Esophagus muscularis mucosa (tissue), 4 donors: ENCODE data around the gene CD101. TPM values are rescaled to one million over a fixed set of nuclear protein-coding genes. Genes with fewer than 3 reads are reported as not detected.
A peak's percentile ranks its signal among the peaks of the same experiment; 100 is the strongest.

Experiments used
- DNase-seq: peaks from one replicate; pipeline ENCODE4 v3.0.0-alpha.2; 2017; ENCODE audit errors: extremely low spot score
- H3K27ac ChIP-seq, 4 donors: fragments of 200-600 bp; sonication (generic); replicated peaks in 1 of 4; 1 replicate in 3 of 4; 2 replicates in 1 of 4; pipeline ENCODE4 v1.5.1; 2016 to 2019; ENCODE audit warnings: mild to moderate bottlenecking in 1 of 4
- H3K27me3 ChIP-seq, 4 donors: fragments of 200-600 bp; sonication (generic); one replicate each; pipeline versions ENCODE4 v1.5.1 to v1.6.0; 2016 to 2019
- H3K36me3 ChIP-seq, 4 donors: fragments of 200-600 bp; sonication (generic); one replicate each; pipeline ENCODE4 v1.5.1; 2016 to 2019
- H3K4me1 ChIP-seq, 4 donors: fragments of 200-600 bp; sonication (generic); one replicate each; pipeline ENCODE4 v1.5.1; 2016 to 2019
- H3K4me3 ChIP-seq, 4 donors: fragments of 200-600 bp; sonication (generic); 1 replicate in 2 of 4; 2 replicates in 2 of 4; pipeline ENCODE4 v1.5.1; 2016 to 2019; ENCODE audit warnings: mild to moderate bottlenecking in 4 of 4, moderate library complexity in 1 of 4
- H3K9me3 ChIP-seq, 4 donors: fragments of 200-600 bp; sonication (generic); 1 replicate in 3 of 4; 2 replicates in 1 of 4; pipeline ENCODE4 v1.5.1; 2016 to 2019
- EP300 ChIP-seq: sonication (generic); formaldehyde crosslinking; IDR thresholded peaks from one replicate; pipeline ENCODE4 v1.6.1; 2017; ENCODE audit warnings: antibody characterized with exemption
- POLR2A ChIP-seq: fragments of 450-650 bp; IDR thresholded peaks from one replicate; pipeline ENCODE4 v1.6.1; 2017; ENCODE audit warnings: antibody characterized with exemption, moderate library complexity, mild to moderate bottlenecking, low read depth
- POLR2AphosphoS5 ChIP-seq, 2 donors: sonication (generic); formaldehyde crosslinking; IDR thresholded peaks; one replicate each; pipeline ENCODE4 v1.6.1; 2017; ENCODE audit warnings: antibody characterized with exemption in 2 of 2
- WGBS: methylation state at CpG from one replicate; pipeline ENCODE4 v1.1.5; 2018; 5-methylcytosine and 5-hydroxymethylcytosine counted together
- intact Hi-C: fragments of 100-400 bp; cut with DNase I; formaldehyde crosslinking; loops from one replicate; pipeline ENCODE4 v1.15.1; 2023
- total RNA-seq, 4 donors: library from RNA; depleted of rRNA; stranded (reverse); fragments of >200 nt; gene quantifications; one replicate each; pipeline versions ENCODE4 v1.1.0 to v1.2.1, GENCODE V29; 2016
- TF ChIP-seq, protein P1 (sequence below), 3 experiments: fragments of 200-600 bp in 2 of 3; fragments of 450-650 bp in 1 of 3; sonication (generic) in 2 of 3; IDR thresholded peaks; one replicate each; pipeline ENCODE4 v1.5.1; 2017 to 2019; ENCODE audit warnings: antibody characterized with exemption in 3 of 3, mild to moderate bottlenecking in 2 of 3, moderate library complexity in 1 of 3

The CD101 gene
- total RNA-seq, 4 donors from 2014 or later, result 0.26 to 1.5 (median 0.87) TPM

DNA sequence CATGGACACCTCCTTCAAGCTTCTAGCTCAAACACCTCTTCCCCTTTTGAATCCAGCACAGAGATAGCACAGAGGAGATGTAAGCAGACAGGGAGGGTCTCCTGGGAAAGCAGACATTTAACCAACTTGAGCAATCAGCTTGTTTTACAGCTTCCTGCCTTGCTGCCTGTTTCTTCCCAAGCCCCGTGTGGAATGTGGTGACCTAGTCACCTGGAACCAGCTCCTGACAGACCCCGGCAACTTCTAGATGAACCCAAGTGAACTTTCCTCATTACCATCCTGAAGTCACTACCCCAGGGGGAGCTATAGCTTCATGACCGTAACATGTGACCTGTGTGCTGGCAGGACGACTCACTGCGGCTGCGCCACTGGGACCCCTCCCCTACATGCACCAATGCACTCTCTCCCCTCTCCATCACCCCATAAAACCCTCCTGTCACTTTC is 34.5 kb downstream of the CD101 start:
- no peak for TF ChIP-seq POLR2AphosphoS5 (IDR thresholded peaks at IDR 0.05)
- TF ChIP-seq POLR2A, result no peak
- TF ChIP-seq, protein P1, sequence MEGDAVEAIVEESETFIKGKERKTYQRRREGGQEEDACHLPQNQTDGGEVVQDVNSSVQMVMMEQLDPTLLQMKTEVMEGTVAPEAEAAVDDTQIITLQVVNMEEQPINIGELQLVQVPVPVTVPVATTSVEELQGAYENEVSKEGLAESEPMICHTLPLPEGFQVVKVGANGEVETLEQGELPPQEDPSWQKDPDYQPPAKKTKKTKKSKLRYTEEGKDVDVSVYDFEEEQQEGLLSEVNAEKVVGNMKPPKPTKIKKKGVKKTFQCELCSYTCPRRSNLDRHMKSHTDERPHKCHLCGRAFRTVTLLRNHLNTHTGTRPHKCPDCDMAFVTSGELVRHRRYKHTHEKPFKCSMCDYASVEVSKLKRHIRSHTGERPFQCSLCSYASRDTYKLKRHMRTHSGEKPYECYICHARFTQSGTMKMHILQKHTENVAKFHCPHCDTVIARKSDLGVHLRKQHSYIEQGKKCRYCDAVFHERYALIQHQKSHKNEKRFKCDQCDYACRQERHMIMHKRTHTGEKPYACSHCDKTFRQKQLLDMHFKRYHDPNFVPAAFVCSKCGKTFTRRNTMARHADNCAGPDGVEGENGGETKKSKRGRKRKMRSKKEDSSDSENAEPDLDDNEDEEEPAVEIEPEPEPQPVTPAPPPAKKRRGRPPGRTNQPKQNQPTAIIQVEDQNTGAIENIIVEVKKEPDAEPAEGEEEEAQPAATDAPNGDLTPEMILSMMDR (IDR thresholded peaks at IDR 0.05), result no peak
- no peak for TF ChIP-seq EP300
- no peaks in the 10 kb centered on the region for H3K4me1 ChIP-seq
- H3K9me3 ChIP-seq, result no peaks in the 10 kb centered on the region
- intact Hi-C loops, result no loop called here
- DNase-seq, result peak; percentile 80
- no peak overlapping the region for H3K4me3 ChIP-seq
- no peaks in the 10 kb centered on the region for H3K36me3 ChIP-seq
- WGBS, result 63% methylated on average over 5 of the region's 6 CpGs
- no peaks in the 10 kb centered on the region for H3K27me3 ChIP-seq
- H3K27ac ChIP-seq, result no peak overlapping the region

DNA sequence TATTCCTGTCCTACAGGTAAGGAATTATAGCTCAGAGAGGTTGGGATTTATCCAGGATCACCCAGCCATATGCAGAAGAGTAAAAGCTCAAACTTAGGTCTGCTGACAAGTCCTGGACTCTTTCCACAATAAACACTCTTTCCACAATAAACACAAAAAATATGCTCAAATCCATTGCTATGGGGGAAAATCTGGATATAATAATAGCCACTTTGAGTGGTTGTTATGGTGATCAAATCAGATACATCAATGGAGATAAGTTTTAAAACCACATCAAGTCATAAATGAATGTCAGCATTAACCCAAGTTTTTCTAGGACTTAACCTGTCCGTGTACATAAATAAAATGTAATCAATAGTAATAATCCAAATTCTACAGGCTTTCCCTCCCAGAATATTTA is 36.2 kb downstream of the CD101 start:
- H3K36me3 ChIP-seq, result no peaks in the 10 kb centered on the region
- H3K27ac ChIP-seq, result no peak overlapping the region
- H3K4me3 ChIP-seq, result no peak overlapping the region
- no peaks in the 10 kb centered on the region for H3K9me3 ChIP-seq
- 79% methylated on average over 1 of the region's 1 CpG for whole genome bisulfite sequencing
- intact Hi-C loops, result no loop called here
- TF ChIP-seq, protein P1 (IDR thresholded peaks at IDR 0.05), result no peak
- TF ChIP-seq POLR2A (no peak), EP300 (no peak), POLR2AphosphoS5 (IDR thresholded peaks at IDR 0.05) (no peak)
- no peaks in the 10 kb centered on the region for H3K4me1 ChIP-seq
- no peak for DNase-seq
- H3K27me3 ChIP-seq, result no peaks in the 10 kb centered on the region

DNA sequence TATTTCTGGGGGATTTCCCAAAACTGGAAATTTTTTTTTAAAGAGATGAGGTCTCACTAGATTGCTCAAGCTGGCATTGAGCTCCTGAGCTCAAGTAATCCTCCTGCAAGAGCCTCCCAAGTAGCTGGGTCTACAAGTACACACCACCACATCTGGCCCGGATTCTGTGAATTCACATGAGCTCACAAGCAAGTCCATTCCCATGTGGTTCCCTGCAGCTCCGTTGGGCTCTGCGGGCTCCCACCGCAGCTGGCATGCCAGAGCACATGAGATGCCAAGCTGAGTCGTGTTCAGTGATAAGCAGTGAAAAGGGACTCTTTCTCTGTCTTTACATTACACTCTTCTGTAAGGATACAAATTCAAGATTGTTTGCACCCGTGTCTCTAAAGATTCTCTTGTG is 36.7 kb downstream of the CD101 start:
- Histone ChIP-seq H3K4me1 (no peaks in the 10 kb centered on the region), H3K27ac (no peak overlapping the region), H3K27me3 (no peaks in the 10 kb centered on the region), H3K36me3 (no peaks in the 10 kb centered on the region), H3K4me3 (no peak overlapping the region), H3K9me3 (no peaks in the 10 kb centered on the region)
- DNase-seq, result peak; percentile 86
- WGBS, result 86% methylated on average over 6 of the region's 6 CpGs
- TF ChIP-seq POLR2A, result no peak
- intact Hi-C loops, result no loop called here

DNA sequence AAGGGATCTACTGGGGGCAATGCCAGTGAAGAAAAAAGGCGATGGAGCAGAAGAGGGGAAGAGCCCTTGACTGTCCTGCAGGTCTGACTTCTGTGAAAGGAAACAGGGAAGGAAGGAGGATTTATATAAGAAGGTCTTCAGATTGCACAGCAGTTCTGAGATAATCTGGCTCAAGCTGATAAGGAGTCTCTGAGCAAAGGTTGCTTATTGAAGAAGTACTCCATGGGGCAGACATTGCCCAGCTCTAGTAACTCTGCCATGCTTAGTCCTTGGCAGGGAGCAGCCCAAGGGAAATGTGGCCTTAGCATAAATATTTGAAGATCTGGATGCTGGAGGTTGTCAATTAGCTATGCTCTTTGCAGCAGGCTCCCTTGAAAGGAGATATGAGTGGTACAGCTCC is 42.7 kb downstream of the CD101 start:
- TF ChIP-seq EP300 (no peak), POLR2A (no peak), POLR2AphosphoS5 (IDR thresholded peaks at IDR 0.05) (no peak)
- TF ChIP-seq, protein P1 (IDR thresholded peaks at IDR 0.05), result no peak
- intact Hi-C loops, result no loop called here
- Histone ChIP-seq H3K36me3 (no peaks in the 10 kb centered on the region), H3K27me3 (no peaks in the 10 kb centered on the region), H3K9me3 (no peaks in the 10 kb centered on the region), H3K4me3 (no peak overlapping the region), H3K27ac (no peak overlapping the region), H3K4me1 (no peaks in the 10 kb centered on the region)
- peak; percentile 53 for DNase-seq
- WGBS, result 94% methylated on average over 1 of the region's 1 CpG

DNA sequence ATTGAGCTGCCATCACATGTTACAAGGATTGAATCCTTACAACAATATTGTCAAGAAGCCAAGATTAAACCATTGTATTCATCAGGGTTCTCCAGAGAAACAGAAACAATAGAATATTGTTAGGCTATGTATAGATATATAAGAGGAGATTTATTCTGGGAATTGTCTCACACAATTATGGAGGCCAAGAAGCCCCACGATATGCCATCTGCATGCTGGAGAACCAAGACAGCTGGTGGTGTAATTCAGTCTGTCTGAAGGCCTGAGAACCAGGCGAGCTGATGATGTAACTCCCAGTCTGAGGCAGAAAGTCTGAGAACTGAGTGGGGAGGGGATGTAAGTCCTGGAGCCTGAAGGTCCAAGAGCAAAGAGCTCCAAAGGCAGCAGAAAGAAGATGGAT is 44.1 kb downstream of the CD101 start:
- no peaks in the 10 kb centered on the region for H3K36me3 ChIP-seq
- no peak overlapping the region for H3K4me3 ChIP-seq
- H3K9me3 ChIP-seq, result no peaks in the 10 kb centered on the region
- intact Hi-C loops, result no loop called here
- peak; percentile 42 for DNase-seq
- no peaks in the 10 kb centered on the region for H3K27me3 ChIP-seq
- H3K4me1 ChIP-seq, result no peaks in the 10 kb centered on the region
- no peak for TF ChIP-seq POLR2AphosphoS5 (IDR thresholded peaks at IDR 0.05)
- TF ChIP-seq POLR2A, result no peak
- 63% methylated on average over 2 of the region's 2 CpGs for WGBS
- H3K27ac ChIP-seq, result no peak overlapping the region

DNA sequence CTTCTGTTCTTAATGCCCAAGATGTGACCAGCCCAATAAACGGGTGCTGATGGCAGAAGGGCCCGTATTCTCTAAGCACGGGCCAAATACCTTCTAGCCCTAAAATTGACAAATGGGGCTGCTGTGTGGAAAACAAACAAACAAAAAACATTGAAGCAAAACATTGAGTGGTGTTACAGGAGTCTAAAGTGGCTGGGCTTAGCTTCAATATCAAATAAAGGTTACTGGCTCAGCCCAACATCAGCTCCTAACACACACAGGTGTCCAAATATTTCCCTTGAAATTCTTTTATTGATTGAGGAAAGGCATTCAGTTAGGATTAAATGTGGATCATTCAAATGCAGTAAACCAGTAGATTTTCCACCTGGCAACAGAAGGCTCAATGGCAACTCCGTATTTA is 45.2 kb downstream of the CD101 start:
- TF ChIP-seq POLR2A, result no peak
- Histone ChIP-seq H3K27me3 (no peaks in the 10 kb centered on the region), H3K4me3 (no peak overlapping the region), H3K36me3 (no peaks in the 10 kb centered on the region), H3K27ac (no peak overlapping the region), H3K4me1 (peaks cover 0 to 5% (median 2%) of the 10 kb centered on the region in 4 donors), H3K9me3 (no peaks in the 10 kb centered on the region)
- 72% methylated on average over 4 of the region's 4 CpGs for WGBS
- DNase-seq, result no peak
- intact Hi-C loops, result no loop called here
